SH-SY5Y (cell line): ENCODE data around the gene TCF15.

Experiments
- GATA2 ChIP-seq: IDR thresholded peaks from 2 replicates; pipeline ENCODE4 v1.6.1; 2011; ENCODE audit warnings: mild to moderate bottlenecking, low read depth, low read length
- GATA3 ChIP-seq: IDR thresholded peaks from 2 replicates; pipeline ENCODE4 v1.6.1; 2011; ENCODE audit warnings: low read depth, mild to moderate bottlenecking, low read length, moderate library complexity

DNA sequence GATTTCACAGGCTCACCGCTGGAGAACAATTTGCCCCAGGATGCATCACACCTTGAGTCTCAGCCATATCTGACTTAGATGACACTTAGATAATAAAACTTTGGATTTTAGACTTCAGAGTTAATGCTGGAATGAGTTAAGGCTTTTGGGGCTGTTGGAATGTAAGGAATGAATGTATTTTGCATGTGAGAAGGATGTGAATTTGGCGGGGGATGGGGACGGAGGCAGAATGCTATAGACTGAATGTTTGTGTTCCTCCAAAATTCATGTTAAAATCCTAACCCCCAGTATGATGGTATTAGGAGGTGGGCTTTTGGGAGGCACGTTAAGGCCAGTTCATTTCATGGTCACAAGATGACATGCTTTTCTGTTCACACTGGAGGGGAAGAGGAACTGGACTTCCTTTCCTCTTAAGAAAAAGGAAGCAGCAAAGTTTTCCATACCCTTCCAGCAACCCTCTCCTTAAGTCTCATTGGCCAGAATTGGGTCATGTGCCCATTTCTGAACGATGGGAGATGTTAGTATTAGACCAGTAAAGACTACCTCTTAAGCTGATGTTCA, 48.7 kb upstream of the TCF15 start:
- TF ChIP-seq GATA2 (no peak), GATA3 (no peak)
